Ovary (tissue), 3 donors: ENCODE measurements around the gene ZNF75A.

Experiments
- CTCF ChIP-seq, 3 donors: fragments of 450-650 bp in 2 of 3; fragments of 200-600 bp in 1 of 3; IDR thresholded peaks; one replicate each; pipeline versions ENCODE4 v1.5.1 to v1.8.0; 2016 to 2022; ENCODE audit warnings: antibody characterized with exemption in 3 of 3, mild to moderate bottlenecking in 1 of 3
- EP300 ChIP-seq: sonication (generic); formaldehyde crosslinking; IDR thresholded peaks from one replicate; pipeline ENCODE4 v1.6.1; 2017; ENCODE audit warnings: antibody characterized with exemption
- POLR2A ChIP-seq: fragments of 450-650 bp; IDR thresholded peaks from one replicate; pipeline ENCODE4 v1.6.1; 2017; ENCODE audit warnings: antibody characterized with exemption, mild to moderate bottlenecking, moderate library complexity
- donor health status: DM: no; HTN: no; CAD: no.

GRCh38 chr16:3362931-3363330 is 57.6 kb downstream of the ZNF75A start:
- TF ChIP-seq CTCF (IDR thresholded peaks at IDR 0.05) (no peak), POLR2A (no peak), EP300 (no peak)
